Gastrocnemius medialis (tissue), 4 donors: Measurements from ENCODE around the gene PHTF1. TPM values are rescaled to one million over a fixed set of nuclear protein-coding genes. Genes with fewer than 3 reads are reported as not detected.

Experiments used
- ATAC-seq, 2 donors: fragments of 150-250 bp; one replicate each; pipeline ENCODE4 v1.9.1; 2016
- DNase-seq, 2 donors: peaks; one replicate each; pipeline ENCODE4 v3.0.0-alpha.2; 2019
- H3K27ac ChIP-seq, 4 donors: fragments of 200-600 bp; sonication (generic); 1 replicate in 1 of 4; 2 replicates in 3 of 4; pipeline ENCODE4 v1.5.1; 2016 to 2018; ENCODE audit warnings: mild to moderate bottlenecking in 2 of 4, moderate library complexity in 1 of 4
- H3K27me3 ChIP-seq, 3 donors: fragments of 200-600 bp; sonication (generic) in 2 of 3; 1 replicate in 1 of 3; 2 replicates in 2 of 3; pipeline versions ENCODE4 v1.5.1 to v1.6.0; 2016 to 2019; ENCODE audit warnings: mild to moderate bottlenecking in 1 of 3, moderate library complexity in 1 of 3
- H3K36me3 ChIP-seq, 2 donors: fragments of 200-600 bp; sonication (generic) in 1 of 2; one replicate each; pipeline ENCODE4 v1.5.1; 2017 to 2018
- H3K4me1 ChIP-seq, 2 donors: fragments of 200-600 bp; sonication (generic) in 1 of 2; one replicate each; pipeline ENCODE4 v1.5.1; 2016 to 2017; ENCODE audit warnings: mild to moderate bottlenecking in 2 of 2
- H3K4me3 ChIP-seq, 4 donors: fragments of 200-600 bp; sonication (generic) in 3 of 4; 1 replicate in 1 of 4; 2 replicates in 3 of 4; pipeline ENCODE4 v1.5.1; 2016 to 2019; ENCODE audit warnings: mild to moderate bottlenecking in 2 of 4
- H3K9me3 ChIP-seq, 3 donors: fragments of 200-600 bp; sonication (generic) in 2 of 3; 1 replicate in 1 of 3; 2 replicates in 2 of 3; pipeline ENCODE4 v1.5.1; 2016 to 2019
- POLR2A ChIP-seq, 2 donors: fragments of 450-650 bp; IDR thresholded peaks; one replicate each; pipeline ENCODE4 v1.6.1; 2017; ENCODE audit warnings: antibody characterized with exemption in 2 of 2, mild to moderate bottlenecking in 2 of 2, moderate library complexity in 2 of 2
- in situ Hi-C, 4 donors: fragments of 200-750 bp; cut with MboI; loops; one replicate each; pipeline versions ENCODE4 v1.15.0 to v1.8.0; 2017; ENCODE audit warnings: low sequenced_read_pairs in 4 of 4
- intact Hi-C: fragments of 100-400 bp; cut with DNase I; formaldehyde crosslinking; loops from one replicate; pipeline ENCODE4 v1.15.1; 2023; ENCODE audit warnings: low total_unique reads
- total RNA-seq, 4 donors: library from RNA; depleted of rRNA; stranded (reverse); fragments of >200 nt; gene quantifications; one replicate each; pipeline versions ENCODE4 v1.1.0 to v1.2.3, GENCODE V29; 2016
- TF ChIP-seq, protein P1 (sequence below), 5 experiments: fragments of 450-650 bp in 3 of 5; fragments of 200-600 bp in 2 of 5; sonication (generic) in 2 of 5; IDR thresholded peaks in 4 of 5; conservative IDR thresholded peaks in 1 of 5; 1 replicate in 4 of 5; 2 replicates in 1 of 5; pipeline ENCODE4 v1.5.1; 2016 to 2019; ENCODE audit warnings: antibody characterized with exemption in 5 of 5, mild to moderate bottlenecking in 3 of 5, moderate library complexity in 3 of 5

The PHTF1 gene
- total RNA-seq, 4 donors from 2014 or later: 6.7 to 20.0 (median 9.9) TPM

DNA sequence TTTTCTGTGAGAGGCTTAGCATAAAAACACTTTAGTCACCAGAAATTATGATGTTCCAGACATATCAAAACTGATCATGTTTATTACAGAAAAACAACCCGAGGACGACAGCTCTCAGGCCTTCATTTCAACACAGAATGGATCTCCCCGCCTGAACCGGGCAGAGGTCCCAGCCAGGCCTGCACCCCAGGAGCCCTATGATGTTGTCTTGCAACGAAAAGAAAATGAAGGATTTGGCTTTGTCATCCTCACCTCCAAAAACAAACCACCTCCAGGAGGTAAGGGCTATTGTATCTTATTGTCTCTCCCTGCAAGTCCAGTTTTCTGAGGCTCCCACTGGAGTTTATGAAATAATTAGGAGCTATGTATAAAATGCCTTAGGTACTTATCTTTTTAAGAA, 105.5 kb downstream of the PHTF1 start:
- DNase-seq (no peak), ATAC-seq (no peak)
- Histone ChIP-seq H3K4me1 (peaks cover 12 to 17% of the 10 kb centered on the region in 2 donors), H3K36me3 (no peaks in the 10 kb centered on the region), H3K9me3 (no peaks in the 10 kb centered on the region), H3K27me3 (no peaks in the 10 kb centered on the region), H3K4me3 (no peak overlapping the region), H3K27ac (no peak overlapping the region)
- in situ Hi-C loops: no loop called here
- intact Hi-C loops: no loop called here
- no peak for TF ChIP-seq POLR2A (IDR thresholded peaks at IDR 0.05)
- TF ChIP-seq, protein P1, sequence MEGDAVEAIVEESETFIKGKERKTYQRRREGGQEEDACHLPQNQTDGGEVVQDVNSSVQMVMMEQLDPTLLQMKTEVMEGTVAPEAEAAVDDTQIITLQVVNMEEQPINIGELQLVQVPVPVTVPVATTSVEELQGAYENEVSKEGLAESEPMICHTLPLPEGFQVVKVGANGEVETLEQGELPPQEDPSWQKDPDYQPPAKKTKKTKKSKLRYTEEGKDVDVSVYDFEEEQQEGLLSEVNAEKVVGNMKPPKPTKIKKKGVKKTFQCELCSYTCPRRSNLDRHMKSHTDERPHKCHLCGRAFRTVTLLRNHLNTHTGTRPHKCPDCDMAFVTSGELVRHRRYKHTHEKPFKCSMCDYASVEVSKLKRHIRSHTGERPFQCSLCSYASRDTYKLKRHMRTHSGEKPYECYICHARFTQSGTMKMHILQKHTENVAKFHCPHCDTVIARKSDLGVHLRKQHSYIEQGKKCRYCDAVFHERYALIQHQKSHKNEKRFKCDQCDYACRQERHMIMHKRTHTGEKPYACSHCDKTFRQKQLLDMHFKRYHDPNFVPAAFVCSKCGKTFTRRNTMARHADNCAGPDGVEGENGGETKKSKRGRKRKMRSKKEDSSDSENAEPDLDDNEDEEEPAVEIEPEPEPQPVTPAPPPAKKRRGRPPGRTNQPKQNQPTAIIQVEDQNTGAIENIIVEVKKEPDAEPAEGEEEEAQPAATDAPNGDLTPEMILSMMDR (IDR thresholded peaks at IDR 0.05 in 4 of 5, conservative IDR thresholded peaks at IDR 0.05 in 1 of 5): no peak

GRCh38 chr1:113652771-113653170, 106.5 kb downstream of the PHTF1 start:
- intact Hi-C loops (no loop called here), in situ Hi-C loops (no loop called here)
- Histone ChIP-seq H3K9me3 (no peaks in the 10 kb centered on the region), H3K27ac (no peak overlapping the region), H3K4me1 (peaks cover 9 to 11% of the 10 kb centered on the region in 2 donors), H3K4me3 (no peak overlapping the region), H3K36me3 (no peaks in the 10 kb centered on the region), H3K27me3 (no peaks in the 10 kb centered on the region)
- ATAC-seq: no peak
- DNase-seq: no peak
- TF ChIP-seq, protein P1 (IDR thresholded peaks at IDR 0.05 in 4 of 5, conservative IDR thresholded peaks at IDR 0.05 in 1 of 5): no peak
- no peak for TF ChIP-seq POLR2A (IDR thresholded peaks at IDR 0.05)

GRCh38 chr1:113648478-113648877, 110.8 kb downstream of the PHTF1 start:
- H3K27ac ChIP-seq: no peak overlapping the region
- H3K9me3 ChIP-seq: no peaks in the 10 kb centered on the region
- ATAC-seq (no peak), DNase-seq (no peak)
- TF ChIP-seq, protein P1 (IDR thresholded peaks at IDR 0.05 in 4 of 5, conservative IDR thresholded peaks at IDR 0.05 in 1 of 5): no peak
- TF ChIP-seq POLR2A (IDR thresholded peaks at IDR 0.05): no peak
- in situ Hi-C loops (no loop called here), intact Hi-C loops (no loop called here)
- no peaks in the 10 kb centered on the region for H3K27me3 ChIP-seq
- no peak overlapping the region for H3K4me3 ChIP-seq
- H3K36me3 ChIP-seq: no peaks in the 10 kb centered on the region
- H3K4me1 ChIP-seq: no peaks in the 10 kb centered on the region

DNA sequence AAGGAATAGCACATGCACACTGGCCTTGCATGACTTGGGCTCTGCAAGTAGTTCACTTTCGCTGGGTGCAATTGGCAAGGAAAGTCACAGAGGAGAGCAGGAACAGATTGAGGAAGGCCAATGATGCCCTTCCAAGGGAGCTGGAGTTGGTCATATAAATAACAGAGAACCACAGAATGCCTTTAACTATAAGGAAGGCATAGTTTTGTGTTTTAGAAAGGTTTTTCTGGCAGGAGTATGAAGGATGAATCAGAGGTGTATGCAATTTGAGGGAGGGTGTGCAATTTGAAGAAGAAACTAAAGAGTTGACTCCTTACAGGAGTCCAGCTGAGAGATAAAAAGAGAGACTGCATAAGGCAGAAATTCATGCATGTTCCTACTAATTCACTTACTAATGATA, 112.1 kb downstream of the PHTF1 start:
- no peaks in the 10 kb centered on the region for H3K9me3 ChIP-seq
- H3K4me3 ChIP-seq: no peak overlapping the region
- no peaks in the 10 kb centered on the region for H3K4me1 ChIP-seq
- ATAC-seq (no peak), DNase-seq (no peak)
- H3K27me3 ChIP-seq: no peaks in the 10 kb centered on the region
- in situ Hi-C loops: no loop called here
- intact Hi-C loops: no loop called here
- no peaks in the 10 kb centered on the region for H3K36me3 ChIP-seq
- H3K27ac ChIP-seq: no peak overlapping the region
- no peak for TF ChIP-seq POLR2A (IDR thresholded peaks at IDR 0.05)
- TF ChIP-seq, protein P1 (IDR thresholded peaks at IDR 0.05 in 4 of 5, conservative IDR thresholded peaks at IDR 0.05 in 1 of 5): no peak

Other genes with a start within 250 kb of the PHTF1 start
- 10 to 100 TPM in 3 of 4 donors, 1 to 10 TPM in 1; 9.9 to 24.8 (median 24.0) TPM for gene RSBN1, start 53.0 kb upstream of the PHTF1 start, total RNA-seq
- gene PTPN22, start 112.2 kb upstream of the PHTF1 start, total RNA-seq: 1 to 10 TPM in 1 of 4 donors, under 1 TPM in 3; 0.10 to 1.7 (median 0.63) TPM
- under 1 TPM in 1 of 4 donors, not detected in 3; 0.32 TPM for gene BCL2L15, start 128.1 kb upstream of the PHTF1 start, total RNA-seq
- gene AP4B1, start 145.3 kb upstream of the PHTF1 start, total RNA-seq: 10 to 100 TPM in 1 of 4 donors, 1 to 10 TPM in 3; 6.5 to 11.2 (median 8.4) TPM
- gene DCLRE1B, start 145.8 kb upstream of the PHTF1 start, total RNA-seq: 1 to 10 TPM; 1.4 to 3.3 (median 1.7) TPM
- 10 to 100 TPM; 54.4 to 67.6 (median 60.0) TPM for gene HIPK1, start 169.8 kb upstream of the PHTF1 start, total RNA-seq
- 10 to 100 TPM in 3 of 4 donors, 1 to 10 TPM in 1; 5.9 to 17.1 (median 14.0) TPM for gene OLFML3, start 220.0 kb upstream of the PHTF1 start, total RNA-seq